G401 (cell line): ENCODE results near the gene TGM2. TPM values are rescaled to one million over a fixed set of nuclear protein-coding genes. Genes with fewer than 3 reads are reported as not detected.

ENCODE experiments used
- DNase-seq: peaks from one replicate; pipeline ENCODE4 v3.0.0-alpha.2; 2015; ENCODE audit warnings: low spot score
- in situ Hi-C: cut with HindIII; loops from 2 replicates; pipeline ENCODE4 v1.10.0; 2016; ENCODE audit warnings: low sequenced_read_pairs, mixed read lengths
- total RNA-seq: library from RNA; depleted of rRNA; stranded (reverse); fragments of >200 nt; shearing (Covaris generic); gene quantifications from 2 replicates; pipeline ENCODE4 v1.2.3, GENCODE V29; 2014

The TGM2 gene
- total RNA-seq, 1 experiment from 2014 or later: 23.4 TPM

DNA sequence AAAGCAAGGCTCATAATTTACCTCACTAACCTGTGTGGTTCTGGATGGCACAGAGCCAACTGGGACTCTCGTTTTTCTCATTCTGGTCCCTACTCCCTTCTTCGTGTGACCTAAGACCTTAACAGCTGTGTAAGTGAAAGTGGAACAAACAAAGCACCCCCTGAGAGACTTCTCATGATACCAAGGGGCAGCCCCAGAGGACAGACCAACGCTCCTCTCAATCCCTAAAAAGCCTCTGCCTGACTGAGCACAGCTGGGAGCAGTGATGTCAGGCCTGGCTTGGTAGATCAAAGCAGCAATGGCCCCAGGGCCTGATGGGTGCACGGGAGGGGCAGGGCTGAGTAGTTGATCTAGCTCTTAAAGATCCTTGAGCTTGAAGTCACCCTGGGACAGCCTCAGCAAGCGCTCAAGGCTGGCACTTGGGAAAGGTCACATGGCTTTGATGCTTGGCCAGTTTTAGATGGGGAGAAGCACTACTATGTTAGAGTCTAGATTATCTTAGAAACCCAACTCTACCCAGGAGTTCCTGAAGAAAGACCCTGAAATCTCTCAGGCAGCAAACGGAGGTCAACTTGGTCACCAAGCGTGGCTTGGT, 16.2 kb upstream of the TGM2 start:
- in situ Hi-C loops: no loop called here

DNA sequence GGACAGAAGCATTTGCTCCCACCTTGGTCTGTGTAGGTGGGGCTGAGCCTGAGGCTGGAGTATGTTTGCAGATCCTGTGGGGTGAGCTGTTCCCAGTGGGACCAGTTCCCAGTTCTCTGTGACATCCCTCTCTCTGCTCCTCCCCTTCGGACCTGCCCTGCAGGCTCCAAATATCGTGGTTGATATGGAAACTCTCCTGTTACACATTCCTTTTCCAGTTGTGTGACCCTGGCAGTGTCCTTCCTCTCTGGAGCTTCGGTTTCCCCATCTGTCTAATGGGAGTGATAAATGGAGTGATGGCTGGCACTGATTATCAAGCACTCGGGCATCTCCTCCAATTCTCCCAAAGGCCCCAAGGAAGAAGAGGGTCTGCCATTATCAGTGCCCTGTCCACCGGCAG, 15.7 kb upstream of the TGM2 start:
- in situ Hi-C loops: no loop called here
- no peak for DNase-seq

More for the DNA sequence above, 16.2 kb upstream of the TGM2 start:
- DNase-seq: no peak

DNA sequence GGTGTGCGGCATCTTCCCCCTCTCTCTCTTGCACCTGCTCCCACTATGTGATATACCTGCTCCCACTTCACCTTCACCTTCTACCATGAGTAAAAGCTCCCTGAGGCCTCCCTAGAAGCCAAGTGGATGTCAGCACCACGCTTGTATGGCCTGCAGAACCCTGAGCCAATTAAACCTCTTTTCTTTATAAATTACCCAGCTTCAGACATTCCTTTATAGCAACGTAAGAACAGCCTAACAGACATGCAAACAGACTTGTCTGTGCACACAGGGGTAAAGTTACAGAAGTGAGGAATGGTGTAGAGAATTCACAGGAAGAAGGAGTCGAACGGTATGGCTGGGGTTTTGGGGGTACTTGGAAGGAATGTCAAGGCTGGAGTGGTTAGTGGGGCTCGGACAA, 14.8 kb upstream of the TGM2 start:
- in situ Hi-C loops: no loop called here
- DNase-seq: no peak

DNA sequence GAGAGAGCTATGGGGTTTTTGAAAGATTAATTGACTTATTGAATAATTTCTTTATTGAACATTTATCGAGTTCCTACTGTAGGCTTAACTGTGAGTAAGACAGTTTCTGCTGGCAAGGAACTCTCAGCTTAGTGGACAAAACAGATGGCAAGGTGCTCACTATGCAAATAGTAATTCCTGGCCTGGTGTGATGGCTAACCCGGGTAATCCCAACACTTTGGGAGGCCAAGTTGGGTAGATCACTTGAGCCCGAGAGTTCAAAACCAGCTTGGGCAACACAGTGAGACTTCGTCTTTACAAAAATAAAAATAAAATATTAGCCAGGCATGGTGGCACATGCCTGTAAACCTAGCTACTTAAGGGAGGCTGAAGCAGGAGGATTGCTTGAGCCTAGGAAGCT, 13.5 kb upstream of the TGM2 start:
- in situ Hi-C loops: no loop called here
- no peak for DNase-seq

DNA sequence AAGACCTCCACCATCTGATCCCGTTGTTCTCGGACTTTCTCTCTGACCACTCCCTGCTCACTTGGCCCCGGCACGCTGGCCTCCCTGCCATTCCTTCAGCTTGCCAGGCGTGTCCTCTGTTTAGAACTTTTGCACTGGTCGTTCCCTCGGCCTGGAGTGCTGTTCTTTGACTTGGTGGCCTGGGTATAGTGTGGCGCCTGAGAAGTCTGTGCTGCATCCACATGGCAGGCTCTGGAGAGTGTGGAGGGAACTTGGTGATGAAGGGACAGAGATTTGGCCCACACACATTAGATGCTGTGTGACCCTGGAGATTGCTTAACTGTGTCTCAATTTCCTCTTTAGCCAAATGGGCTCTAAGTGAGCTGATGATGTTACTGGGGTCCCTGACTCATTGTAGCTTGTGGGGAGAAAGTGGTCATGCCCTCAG, 13.0 kb upstream of the TGM2 start:
- DNase-seq: no peak
- in situ Hi-C loops: no loop called here

DNA sequence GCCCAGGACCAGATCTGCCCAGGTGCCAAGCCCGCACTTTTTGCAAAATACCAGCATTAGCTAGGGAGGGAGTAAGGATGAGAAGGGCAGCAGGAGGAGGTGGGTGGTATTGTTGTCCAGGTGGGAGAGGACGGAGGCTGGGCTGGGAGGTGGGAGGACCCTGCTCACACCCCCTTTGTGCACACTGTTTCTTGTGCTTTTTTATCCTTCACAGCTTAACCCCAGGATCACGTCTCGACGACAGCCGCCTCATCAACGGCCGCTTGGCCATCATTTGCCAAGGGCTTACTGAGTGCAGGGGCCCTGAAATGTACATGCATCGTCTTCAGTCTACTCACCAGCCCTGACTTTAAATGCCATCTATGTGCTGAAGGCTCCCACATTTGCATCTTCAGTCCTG, 12.1 kb upstream of the TGM2 start:
- in situ Hi-C loops: no loop called here
- no peak for DNase-seq

DNA sequence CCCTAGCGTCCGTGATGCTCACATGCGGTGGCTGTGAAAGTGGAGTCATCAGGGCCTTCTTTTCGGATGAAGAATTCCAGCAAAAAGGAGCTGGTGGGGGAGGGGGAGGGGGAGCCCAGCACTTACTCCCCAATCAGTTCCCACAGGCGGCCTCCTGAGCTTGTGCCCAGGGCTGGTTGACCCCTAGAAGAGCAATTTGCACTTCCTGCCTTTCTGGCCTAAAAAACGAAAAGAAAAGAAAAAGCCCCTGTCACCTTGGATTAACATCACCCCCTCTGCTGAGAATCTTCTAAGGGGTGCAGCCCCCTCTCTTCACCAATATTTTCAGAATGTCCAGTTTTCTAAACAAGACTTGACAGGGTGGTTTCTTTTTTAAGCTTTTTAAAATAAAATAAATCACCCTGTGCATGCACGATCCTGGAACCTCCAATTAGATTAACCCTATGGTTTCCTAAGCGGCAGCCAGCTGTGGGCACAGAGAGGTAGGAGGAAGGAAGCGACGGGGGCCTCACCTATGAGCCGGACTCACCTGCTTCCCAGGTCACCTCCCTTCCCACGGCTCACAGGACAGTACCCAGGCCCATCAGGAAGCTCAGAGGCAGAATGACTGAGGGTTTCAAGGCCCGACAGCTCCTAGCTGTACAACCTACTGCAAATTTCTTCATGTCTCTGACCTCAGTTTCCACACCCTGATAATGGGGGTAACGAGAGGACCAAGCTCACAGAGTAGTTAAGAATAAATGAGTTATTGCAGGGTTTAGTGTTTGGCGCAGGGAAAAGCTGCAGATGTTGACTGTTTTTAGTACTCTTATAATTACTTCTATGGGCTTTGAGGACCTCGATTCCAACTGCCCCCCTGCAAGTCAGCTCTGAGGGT, 10.5 kb upstream of the TGM2 start:
- DNase-seq: no peak
- in situ Hi-C loops: no loop called here

DNA sequence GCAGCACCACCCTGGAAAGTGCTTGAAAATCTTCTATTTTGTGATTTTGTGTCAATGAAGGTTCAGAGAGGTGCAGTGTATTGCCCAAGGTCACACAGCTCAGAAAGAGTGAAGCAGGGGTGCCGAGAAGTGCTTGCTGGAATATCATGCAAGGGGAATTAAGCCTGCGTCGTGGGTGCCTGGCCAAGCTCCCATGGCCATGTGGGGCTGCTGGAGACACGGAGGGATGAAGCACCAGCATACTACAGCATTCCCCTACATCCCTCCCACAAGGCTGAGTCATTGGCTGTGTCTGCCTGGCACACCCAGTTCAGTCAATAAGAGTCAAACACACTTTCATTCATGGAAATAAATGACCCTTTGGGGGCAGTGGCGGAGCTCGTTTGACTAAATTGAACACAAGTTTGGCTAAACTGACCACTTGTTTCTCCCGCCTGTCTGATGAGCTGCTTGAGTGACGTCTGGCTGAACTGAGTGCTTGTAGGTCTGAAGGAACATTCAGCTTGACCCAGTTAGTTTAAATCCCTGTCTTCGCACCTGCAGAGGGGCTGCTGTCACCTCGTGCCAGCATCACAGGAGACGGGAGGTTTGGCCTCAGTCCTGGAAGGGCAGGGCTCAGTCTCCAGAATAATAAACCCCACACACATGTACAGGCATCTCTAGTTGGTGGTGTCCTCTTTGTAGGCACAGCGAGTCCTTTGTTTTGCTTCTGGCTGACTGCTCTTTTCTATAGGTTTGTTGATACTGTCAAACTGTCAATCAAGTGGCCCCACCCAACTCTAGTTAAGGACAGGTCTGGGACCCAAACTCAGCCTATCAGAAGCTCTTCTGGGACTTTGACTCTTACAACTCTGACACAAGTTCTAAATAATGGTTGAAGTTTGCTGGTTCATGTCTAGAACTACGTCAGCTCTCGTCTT, 8.4 kb upstream of the TGM2 start:
- in situ Hi-C loops: no loop called here
- no peak for DNase-seq

DNA sequence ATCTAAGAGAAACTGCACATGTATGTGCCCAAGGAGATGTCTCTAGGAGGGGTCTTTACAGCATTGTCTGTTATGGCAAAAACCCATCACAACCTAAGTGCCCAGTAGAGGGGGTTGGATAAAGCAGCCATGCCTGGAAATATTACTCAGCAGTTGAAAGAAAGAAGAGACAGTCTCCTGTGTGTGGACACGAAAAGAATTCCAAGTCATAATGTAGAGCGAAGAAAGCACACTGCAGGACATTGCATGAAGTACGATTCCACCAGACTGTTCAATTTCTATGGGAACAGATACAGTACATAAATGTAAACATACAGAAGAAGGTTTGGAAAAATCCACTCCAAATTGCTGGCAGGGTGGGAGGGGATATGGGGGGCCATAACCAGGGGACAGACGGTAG, 7.3 kb upstream of the TGM2 start:
- in situ Hi-C loops: no loop called here
- DNase-seq: no peak

DNA sequence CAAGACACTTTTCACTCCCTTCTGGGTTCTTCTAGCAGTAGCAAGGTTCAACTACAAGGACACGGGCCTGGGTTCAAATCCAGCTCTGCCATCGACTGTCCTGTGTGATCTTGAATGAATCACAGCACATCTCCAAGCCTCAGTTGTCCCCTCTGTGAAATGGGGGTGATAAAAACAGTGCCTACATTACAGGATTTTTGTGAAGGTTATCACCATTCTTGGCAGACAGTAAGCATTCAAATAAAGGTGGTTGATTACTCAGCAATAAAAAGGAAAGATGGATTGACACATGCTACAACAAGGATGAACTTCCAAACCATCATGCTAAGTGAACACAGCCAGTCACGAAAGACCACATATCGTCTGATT, 6.6 kb upstream of the TGM2 start:
- in situ Hi-C loops: no loop called here
- DNase-seq: no peak

DNA sequence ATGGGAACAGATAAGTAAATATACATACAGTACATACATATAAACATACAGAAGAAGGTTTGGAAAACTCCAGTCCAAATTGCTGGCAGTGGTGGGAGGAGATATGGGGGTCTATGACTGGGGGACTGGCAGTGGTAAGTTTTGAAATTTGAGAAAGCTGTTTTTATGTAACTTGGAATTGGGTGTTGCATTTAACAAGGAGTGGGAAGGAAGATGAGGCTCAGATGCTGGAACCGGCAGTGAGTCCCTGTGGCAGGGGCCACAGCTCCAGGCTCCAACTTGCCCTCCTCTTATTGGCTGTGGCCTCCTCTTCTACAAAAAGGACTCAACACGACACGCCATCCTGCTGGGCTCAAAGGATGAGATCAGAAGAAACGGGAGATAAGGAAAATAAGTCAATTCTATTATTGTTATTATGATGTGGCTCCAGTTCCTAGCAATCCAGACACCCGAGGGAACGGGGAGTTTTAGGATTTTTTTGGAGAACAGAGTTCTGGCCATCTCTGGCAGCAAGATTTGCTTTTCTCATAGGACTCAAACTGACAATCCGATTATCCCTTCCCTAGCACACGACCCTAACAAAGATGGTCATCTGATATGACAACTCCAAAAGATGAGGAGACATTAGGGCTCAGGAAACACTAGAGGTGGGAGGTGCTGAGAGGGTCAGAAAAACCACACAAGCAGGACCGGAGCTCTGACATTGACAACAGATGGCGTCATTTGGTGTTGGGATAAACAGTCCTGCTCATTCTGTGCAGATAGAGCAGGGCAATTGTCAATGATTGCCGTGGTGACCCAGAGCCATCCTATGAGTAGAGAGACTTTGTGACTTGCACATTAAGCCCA, 6.0 kb upstream of the TGM2 start:
- in situ Hi-C loops: no loop called here
- DNase-seq: no peak

DNA sequence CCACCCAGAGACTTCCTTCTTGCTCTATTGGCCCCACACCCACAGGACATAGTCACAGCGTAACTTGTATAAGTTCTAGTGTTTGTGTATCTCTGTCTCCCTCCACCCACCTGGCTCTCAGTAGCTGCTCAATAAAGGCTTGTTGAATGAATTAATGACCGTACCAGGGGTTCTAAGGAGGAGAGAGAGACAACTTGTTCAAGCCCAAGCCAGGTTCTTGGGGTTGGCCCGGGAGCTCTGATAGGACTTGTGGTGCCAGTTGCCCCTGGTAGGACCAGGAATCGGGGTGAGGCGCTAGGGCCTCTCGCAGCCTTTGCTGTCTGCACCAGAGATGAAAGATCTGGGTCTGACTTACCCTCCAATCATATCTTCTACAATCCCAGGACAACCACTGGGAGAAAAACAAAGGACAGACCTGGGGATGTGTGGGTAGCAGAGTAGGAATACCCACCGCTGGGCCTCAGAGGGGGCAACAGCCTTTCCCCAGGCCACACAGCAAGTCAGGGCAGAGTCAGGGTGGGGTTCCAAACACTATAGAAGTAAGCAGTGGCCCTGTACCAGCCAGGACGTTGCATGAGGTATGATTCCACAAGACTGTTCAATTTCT, 5.3 kb upstream of the TGM2 start:
- in situ Hi-C loops: no loop called here
- DNase-seq: no peak

DNA sequence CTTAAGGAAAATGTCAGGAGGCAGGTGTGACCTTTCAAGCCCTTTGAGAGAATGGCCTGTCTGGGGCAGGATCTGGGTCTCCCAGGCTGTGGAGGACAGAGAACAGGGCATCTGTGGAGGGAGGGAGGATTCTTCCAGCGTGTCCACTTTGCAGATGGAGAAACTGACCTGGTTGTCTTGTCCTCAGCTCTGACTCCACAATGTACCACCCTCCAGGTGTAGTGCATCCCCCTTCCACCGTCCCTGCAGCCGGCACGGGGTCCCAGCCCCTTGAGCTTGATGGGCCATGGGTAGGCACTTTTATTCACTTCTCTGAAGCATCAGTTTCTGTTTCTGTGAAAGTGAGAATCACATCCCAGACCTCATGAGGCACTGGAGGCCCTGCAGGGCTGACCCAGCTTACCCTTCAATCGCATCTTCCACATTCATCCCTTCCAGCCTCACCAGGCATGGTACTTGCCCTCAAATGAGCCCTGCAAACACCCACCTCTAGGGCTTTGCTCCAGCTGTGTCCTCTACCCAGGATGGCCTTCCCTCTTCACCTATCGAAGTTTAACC, 4.6 kb upstream of the TGM2 start:
- DNase-seq: no peak
- in situ Hi-C loops: loop anchor here (5.0 kb wide), 1 partner anchor 97 kb away; no protein-coding TSS in a partner anchor

DNA sequence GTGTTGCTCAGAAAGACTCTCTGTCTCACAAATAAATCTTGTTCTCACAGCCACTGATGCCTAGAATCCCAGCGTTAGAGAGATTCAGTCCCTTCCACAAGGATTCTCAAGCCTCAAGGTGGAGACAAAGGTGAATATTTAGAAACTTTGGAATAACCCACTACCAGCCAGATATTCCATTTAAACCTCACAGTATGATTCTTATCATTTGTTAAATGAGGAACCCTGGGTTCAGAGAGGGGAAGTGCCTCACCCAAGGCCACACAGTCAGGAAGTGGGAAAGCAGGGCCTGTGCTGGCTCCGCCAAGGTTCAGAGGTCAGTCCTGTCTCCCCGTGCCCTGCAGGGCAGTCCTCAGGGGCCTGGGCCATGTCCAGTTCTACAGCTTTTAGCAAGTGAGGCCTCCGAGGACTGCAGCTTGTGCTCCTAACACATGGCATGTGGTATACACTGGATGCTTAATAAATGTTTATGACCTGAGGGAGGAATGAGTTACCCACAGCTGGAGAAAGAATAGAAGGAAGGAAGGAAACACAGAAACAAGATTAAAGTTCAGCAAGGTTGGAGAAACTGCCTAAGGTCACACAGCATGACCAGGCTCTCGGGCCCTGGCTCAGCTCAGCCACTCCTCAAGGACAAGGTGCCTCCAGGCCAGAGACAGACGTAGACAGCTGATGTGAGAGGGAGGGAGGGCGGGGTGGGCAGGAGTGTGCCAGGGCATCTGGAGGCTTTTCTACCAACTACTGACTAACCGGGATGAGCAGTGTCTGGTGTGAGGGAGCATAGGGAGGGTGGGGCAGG, 3.9 kb upstream of the TGM2 start:
- DNase-seq: no peak
- in situ Hi-C loops: loop anchor here (5.0 kb wide), 1 partner anchor 97 kb away; no protein-coding TSS in a partner anchor

DNA sequence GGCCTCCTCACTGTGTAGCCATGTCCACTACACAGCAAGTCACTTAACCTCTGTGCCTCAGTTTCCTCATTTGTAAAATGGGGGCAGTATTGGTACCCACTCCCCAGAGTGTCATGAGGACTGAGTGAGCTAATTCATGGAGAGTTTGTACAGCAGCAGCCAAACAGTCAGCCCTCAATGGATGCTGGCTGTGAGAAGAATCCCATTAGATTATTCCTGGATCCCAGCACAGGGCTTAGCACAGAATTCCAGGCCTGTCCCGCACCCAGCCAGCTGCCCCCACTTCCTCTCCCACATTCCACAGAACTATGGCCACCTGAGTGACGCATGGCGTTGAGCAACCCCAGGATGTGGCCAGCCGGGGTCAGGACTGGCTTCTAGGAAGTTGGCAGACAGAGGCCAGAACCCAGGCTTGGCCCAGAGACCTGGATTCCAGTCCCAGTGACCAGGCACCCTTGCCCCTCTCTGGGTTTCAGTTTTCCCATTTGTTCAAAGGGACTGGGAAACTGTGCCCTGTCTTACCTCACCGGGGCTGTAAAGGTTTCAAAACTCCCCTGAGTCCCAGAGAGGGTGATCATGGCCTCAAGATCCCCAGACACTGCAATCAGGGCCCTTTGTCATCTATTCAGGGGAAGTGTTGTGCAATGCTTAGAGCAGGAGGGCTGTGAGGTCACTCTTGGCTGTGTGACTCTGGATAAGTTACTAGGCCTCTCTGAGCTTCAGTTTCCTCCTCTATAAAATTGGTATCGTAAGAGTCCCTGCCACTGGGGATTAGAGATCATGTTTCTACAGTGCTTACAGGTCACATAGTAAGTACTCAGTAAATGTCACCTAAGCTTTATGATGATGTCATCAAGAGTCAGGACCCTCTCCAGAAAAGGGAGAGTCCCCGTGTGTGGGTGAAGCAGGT, 3.0 kb upstream of the TGM2 start:
- in situ Hi-C loops: loop anchor here (5.0 kb wide), 1 partner anchor 96 kb away; no protein-coding TSS in a partner anchor
- DNase-seq: no peak

DNA sequence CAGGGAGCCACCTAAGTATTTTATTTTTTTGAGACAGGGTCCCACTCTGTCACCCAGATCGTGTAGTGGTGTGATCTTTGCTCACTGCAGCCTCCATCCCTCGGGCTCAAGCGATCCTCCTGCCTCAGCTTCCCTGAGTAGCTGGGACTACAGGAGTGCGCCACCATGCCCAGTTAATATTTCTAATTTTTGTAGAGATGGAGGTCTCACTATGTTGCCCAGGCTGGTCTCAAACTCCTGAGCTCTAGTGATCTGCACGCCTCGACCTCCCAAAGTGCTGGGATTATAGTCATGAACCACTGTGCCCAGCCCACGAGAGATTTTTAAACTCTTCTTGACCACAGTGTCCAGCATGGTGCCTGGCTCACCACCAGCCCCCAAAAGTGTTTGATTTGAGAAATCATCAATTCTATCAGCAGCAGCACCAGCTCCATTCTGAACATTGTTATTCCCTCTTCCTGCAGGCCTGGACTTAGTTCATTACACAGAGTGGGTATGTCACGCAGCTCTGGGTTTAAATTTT, 2.3 kb upstream of the TGM2 start:
- DNase-seq: no peak
- in situ Hi-C loops: loop anchor here (5.0 kb wide), 1 partner anchor 95 kb away; no protein-coding TSS in a partner anchor
